CD4-positive, alpha-beta T cell treated with Interleukin-6 at 100 ng/mL for 8 hours (primary cell): ENCODE results near the gene SRSF1.

Experiments used
- DNase-seq: peaks from one replicate; pipeline ENCODE4 v3.0.0-alpha.2; 2020; ENCODE audit warnings: mixed read lengths, low spot score

The SRSF1 gene

GRCh38 chr17:58010067-58010799 is 3.2 kb upstream of the SRSF1 start:
- DNase-seq: no peak

GRCh38 chr17:58007781-58008706 is 998 bp upstream of the SRSF1 start:
- no peak for DNase-seq

GRCh38 chr17:58006560-58006923 is 504 bp downstream of the SRSF1 start:
- peak; percentile 43 for DNase-seq

GRCh38 chr17:58005728-58006559 is 1.1 kb downstream of the SRSF1 start:
- DNase-seq: no peak

- no peak for DNase-seq
These were observed 1.9 kb downstream of the SRSF1 start for GRCh38 chr17:58005031-58005727.

- DNase-seq: no peak
These were observed 3.0 kb downstream of the SRSF1 start for GRCh38 chr17:58004060-58004459.

GRCh38 chr17:58002973-58003372 is 4.1 kb downstream of the SRSF1 start:
- DNase-seq: no peak

GRCh38 chr17:58002154-58002948 is 4.7 kb downstream of the SRSF1 start:
- DNase-seq: no peak

- no peak for DNase-seq
These were observed 5.5 kb downstream of the SRSF1 start for GRCh38 chr17:58001461-58002124.

- peak; percentile 68 for DNase-seq
These were observed 7.5 kb downstream of the SRSF1 start for GRCh38 chr17:57999496-58000017.

GRCh38 chr17:57999010-57999495 is 8.0 kb downstream of the SRSF1 start:
- DNase-seq: no peak

GRCh38 chr17:57997085-57997809 is 9.8 kb downstream of the SRSF1 start:
- DNase-seq: no peak

- DNase-seq: peak; percentile 63
These were observed 11.7 kb downstream of the SRSF1 start for GRCh38 chr17:57995076-57995956.

GRCh38 chr17:57994436-57994835 is 12.6 kb downstream of the SRSF1 start:
- DNase-seq: no peak

- DNase-seq: no peak
These were observed 13.3 kb downstream of the SRSF1 start for GRCh38 chr17:57993471-57994365.

GRCh38 chr17:57991537-57991936 is 15.5 kb downstream of the SRSF1 start:
- DNase-seq: no peak

GRCh38 chr17:57990037-57990436 is 17.0 kb downstream of the SRSF1 start:
- no peak for DNase-seq
